Measurements from ENCODE around the gene SEC22A.

The SEC22A gene

DNA sequence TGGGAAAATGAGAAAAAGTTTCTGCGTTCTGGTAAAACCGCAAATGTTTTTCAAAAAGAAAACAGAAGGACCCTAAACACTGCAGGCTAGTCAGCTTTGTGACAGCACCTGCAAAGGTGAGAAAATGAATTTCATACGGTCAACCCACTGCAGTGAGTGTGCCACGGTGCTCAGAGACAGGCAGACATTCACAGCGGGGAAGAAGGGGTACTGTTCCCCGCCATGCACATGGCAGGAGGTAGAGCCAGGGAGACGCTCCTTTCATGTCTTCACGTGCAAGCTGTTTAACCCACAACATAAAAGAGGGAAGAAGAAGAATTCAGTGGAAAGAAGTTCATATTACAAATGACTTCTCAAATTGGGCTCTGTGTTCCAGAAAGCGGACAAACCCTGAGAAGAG is 109.5 kb downstream of the SEC22A start:
- no peak for DNase-seq

DNA sequence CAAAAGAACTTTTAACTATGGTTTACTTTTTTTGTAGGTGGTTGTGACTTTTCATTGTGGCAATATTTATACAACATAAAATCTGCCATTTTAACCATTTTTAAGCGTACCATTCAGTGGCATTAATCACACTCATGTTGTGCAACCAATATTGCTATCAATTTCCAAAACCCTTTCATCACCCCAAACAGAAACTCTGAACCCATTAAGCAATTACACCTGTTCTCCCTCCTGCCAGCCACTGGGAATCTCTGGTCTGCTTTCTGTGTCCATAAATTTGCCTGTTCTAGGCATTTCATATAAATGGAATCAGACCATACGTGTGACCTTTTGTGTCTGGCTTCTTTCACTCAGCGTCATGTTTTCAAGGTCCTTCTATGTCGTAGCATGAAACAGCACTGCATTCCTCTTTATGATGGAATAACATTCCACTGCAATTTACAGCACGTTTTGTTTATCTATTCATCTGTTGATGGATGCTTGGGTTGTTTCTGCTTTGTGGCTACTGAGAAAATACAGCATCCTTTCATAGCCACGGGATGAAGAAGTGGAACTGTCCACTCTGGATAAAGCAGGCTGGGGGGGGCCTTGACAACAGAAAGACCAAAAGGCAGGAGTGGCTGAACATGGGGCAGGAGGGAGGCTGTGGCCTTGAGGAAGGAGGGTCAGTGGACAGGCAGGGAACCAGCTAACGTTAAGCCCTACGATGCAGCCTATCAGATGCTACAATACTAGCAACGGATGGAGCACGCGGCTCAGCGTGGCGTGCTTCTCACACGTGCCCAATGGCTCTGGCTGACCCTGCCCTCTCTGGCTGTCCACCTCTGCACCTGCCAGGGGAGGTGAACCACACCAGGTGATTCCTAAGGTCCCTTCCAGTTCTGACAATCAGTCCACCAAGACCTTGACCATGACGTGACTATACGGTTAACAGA is 110.9 kb downstream of the SEC22A start:
- no peak for DNase-seq

DNA sequence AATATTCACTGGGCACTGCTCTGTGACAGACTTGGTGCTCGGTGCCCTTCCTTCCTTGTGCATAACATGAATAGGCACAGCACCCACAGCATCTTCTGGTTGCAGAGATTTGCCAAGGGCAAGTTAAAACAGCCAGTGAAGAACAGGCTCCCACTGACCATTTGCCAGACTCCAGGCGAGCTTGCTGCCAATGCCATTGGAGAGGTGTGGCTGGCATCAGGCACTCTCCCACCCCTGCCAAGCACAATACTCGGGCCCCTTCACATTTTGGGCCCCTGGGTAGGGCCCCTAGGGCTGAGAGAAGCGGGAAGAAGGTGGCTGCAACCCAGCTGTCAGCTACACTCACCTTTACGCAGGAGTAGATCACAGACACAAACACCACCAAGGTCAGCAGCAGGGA is 112.1 kb downstream of the SEC22A start:
- no peak for DNase-seq

DNA sequence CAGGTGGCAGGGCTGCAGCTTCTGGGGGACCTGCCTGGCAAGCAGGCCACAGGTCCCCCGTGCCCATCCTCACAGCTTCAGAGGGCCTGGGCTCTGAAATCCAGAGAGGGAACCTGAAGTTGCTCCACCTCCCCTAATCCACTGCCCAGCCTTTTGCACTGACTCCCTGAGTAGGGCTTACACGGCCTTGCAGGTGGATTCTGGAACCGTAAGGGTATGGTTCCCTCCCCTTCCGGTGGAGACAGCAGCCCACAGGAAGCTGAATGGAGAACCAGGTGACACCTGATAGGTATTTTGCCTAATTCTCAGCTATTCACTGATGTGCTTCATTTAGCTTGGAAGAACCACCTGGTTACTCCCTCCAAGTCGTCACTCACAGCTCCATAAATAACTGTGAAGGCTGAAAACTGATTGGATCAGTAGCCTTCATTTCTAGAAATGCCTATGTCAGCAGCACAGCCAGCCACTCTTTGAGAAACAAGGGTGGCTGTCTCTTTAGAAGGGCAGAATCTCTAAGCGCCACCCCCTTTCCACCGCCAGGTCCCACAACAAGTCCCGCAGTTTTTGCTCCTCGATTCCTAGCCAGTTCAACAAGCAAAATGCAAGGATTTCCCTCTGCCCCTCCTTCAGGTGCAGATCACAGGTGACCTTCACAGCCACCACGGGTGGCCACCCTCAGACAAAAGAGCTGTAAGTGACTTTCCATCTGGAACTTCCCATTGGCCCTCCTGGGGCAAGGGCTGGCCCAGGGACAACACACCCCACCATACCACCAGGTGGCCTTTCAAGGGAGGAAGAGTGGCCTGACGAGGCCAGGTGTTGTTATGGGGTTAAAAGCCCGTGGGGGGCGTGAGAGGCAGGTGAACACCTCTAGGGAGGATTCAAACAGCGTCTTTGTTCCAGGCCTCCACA is 112.9 kb downstream of the SEC22A start:
- no peak for DNase-seq

DNA sequence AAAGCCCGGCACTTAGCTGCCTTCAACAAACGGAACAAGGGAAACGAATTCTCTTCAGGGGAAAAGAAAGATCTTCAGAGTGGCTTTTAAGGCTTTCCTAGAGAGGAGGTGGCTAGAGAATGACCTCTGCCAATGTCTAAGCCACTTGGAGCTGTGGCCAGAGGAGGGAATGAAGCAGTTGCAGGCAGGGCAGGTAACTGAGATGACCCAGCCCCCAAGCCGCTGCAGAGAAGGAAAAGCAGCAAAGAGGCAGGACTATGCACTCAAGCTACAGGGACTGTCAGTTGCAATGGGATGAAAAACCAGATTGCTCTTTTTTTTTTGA is 113.5 kb downstream of the SEC22A start:
- DNase-seq, result no peak

DNA sequence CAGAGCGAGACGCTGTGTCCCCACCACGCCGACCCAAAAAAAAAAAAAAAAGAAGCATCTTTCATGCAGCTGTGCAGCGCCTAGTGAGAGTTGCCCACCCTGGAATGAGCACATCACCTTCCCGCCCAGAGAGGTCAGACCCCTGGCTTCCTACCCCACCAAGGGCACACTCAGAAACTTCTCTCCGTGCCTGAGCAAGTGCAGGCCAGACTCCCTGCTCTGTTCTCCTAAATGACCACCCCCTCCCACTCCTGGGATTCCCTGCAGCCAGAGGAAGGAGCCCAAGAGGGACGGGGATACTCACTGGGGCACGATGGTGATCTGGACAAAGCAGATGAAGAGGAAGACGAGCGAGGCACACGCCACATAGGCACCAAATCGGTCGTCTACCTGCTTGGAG is 116.0 kb downstream of the SEC22A start:
- DNase-seq, result no peak

DNA sequence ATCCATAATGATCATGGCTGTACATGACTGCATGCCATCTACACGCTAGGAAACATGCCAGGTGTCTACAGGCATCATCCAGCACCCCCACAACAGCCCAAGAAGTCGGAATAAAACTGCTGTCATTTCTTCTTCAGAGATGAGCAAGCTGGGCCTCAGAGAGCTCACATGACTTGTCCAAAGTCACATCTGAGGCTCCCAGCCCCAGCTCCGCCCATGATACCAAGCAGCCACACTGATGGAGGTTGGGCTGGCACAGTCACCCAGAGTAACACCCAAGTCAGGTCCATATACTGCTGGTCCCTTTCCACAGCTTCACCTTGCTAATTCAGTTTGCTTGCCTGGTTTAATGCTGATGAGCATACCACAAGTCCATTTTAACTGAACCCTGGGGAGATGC is 116.6 kb downstream of the SEC22A start:
- DNase-seq, result no peak

DNA sequence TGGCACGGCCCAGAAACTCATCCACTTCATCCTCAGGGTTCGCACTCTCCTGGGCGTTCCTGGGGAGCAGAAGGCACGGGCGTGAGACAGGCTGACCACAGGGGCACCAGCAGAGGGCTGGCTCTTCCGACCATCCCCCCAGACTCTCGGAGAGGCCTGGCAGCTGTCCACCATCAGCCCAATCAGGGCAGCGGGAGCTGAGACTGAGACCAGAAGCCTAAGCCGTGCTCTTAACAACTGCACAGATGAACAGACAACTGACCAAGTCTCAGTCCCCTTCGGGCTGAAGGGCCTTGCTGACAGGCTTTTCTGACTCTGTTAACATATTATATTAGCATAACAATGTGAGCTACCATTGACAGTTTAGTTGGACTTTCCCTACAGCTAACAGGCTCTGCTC is 118.0 kb downstream of the SEC22A start:
- DNase-seq, result no peak

DNA sequence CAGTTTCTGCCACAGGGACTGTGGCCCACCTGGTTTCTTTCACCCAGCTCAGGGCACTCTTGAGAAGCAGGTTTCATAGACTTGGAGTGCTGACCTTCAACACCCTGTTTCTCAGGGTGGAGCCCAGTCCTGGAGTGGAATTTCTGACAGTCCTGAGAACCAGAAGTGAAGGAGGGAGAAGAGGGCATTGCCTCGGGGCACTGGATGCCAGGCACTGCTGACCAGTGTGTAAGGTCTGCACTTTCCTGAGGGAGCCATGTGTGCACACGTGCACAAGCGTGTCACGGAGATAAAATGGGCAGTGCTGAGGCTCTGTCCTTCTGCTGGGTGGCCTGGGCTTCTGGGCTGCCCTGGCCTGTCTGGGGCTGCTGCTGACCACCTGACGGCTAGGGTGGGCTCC is 118.5 kb downstream of the SEC22A start:
- DNase-seq, result no peak

DNA sequence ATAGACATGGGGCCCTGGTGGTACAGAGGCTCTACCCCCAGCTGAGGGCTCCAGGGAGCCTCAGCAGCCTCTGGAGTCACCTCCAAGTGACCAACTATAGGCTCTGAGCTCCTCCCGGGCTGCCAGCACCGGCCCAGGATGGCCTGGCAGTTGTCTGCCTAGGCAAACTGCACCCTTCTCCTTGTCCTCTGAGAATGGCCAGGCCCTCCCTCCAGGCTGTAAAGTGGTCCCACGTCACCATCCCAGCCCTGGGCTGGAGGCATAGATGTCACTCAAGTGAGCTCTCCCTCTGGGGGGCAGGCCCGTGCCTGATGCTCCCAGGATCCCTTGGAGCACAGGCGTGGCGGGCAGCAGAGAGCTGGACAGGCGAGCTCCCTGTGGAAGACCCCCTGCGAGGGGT is 120.1 kb downstream of the SEC22A start:
- DNase-seq, result no peak

DNA sequence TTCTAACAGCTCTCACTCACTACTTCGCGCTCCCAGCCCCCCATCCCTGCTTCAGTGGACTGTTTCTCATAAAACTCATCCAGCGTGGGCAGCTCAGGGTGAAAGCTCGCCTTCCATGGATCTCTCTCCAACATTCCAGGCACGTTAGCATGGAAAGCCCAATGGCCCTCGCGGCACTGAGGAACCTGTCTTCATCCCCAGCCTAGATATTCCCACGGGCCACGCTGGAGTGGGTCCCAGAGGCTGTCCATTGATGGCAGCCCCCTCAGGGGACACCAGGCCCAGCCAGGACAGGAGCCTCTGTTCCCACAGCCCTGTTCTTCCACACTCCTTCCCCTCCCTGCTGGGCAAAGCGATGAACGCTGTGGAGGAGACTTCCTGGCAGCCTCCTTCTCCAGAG is 121.1 kb downstream of the SEC22A start:
- DNase-seq, result no peak
